C4-2B (cell line): ENCODE measurements around the gene SLIT3.

Source experiments
- H3K27ac ChIP-seq: fragments of 450-650 bp; 2 replicates; pipeline ENCODE4 v1.5.1; 2017
- CTCF ChIP-seq: fragments of 450-650 bp; conservative IDR thresholded peaks from 2 replicates; pipeline ENCODE4 v1.5.1; 2017; ENCODE audit warnings: mild to moderate bottlenecking
- ZFX ChIP-seq: fragments of 450-650 bp; IDR thresholded peaks from 2 replicates; pipeline ENCODE4 v1.6.1; 2017

Gene SLIT3

DNA sequence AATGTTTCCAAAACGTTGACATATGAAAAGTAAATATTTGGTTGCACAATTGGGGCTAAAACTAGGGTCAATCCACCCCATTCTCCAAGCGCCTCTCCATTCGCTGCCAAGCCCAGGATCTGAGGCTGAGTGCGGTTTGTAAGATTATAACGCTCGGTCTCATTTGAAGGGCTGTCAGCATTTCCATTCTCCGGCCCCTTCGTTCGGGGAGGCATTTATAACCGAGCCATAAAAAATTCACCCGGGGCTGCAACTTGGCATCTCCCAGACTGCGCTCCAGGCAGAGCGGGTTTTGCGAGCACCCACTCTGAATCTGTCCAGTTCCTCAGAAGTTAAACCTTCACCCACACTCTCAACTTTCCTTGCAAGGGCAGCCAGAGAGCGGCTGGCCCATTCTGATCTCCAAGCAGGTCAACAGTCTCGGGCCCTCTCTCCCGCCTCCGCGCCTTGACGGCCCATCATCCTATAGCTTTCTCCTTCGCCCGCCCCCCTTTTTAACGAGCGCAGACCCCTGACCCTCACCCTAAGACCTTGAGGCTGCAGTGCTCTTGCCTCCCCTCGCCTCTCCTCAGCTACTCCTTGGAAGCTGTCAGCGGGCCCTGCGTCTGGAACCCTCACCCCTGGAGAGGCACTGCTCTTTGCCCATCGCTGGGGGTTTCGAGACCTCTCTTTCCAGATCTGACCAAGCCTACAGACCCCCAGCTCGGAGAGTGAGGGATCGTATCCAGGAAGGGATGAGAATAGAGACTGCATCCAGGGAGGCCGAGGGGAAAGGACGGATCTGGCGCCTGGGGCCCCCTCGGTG is 1.1 kb downstream of the SLIT3 start:
- no peak overlapping the region for H3K27ac ChIP-seq
- TF ChIP-seq ZFX (no peak), CTCF (no peak)

- TF ChIP-seq ZFX, result no peak
- H3K27ac ChIP-seq, result no peak overlapping the region
Measured at GRCh38 chr5:169299191-169299662, 1.7 kb downstream of the SLIT3 start.

DNA sequence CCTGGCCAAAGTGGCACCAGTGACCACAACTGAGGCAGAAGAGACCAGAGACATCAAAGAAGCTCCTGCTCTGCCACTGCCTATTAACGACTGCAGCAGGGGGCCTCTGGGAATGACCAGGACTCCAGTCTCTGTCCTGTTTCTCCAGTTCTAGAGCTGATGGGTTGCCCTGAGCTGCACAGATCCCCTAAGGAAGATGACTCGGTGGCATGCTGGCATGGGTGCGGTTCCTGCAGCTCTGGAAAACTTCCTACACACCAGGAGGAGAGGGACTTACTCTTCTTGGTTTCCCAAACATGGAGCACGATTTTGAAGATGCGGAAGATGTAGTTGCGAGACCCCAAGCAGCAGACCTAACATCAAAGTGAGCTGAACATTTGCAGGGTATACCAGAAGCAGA is 2.7 kb downstream of the SLIT3 start:
- no peak overlapping the region for H3K27ac ChIP-seq
- no peak for TF ChIP-seq ZFX
- TF ChIP-seq CTCF, result no peak

DNA sequence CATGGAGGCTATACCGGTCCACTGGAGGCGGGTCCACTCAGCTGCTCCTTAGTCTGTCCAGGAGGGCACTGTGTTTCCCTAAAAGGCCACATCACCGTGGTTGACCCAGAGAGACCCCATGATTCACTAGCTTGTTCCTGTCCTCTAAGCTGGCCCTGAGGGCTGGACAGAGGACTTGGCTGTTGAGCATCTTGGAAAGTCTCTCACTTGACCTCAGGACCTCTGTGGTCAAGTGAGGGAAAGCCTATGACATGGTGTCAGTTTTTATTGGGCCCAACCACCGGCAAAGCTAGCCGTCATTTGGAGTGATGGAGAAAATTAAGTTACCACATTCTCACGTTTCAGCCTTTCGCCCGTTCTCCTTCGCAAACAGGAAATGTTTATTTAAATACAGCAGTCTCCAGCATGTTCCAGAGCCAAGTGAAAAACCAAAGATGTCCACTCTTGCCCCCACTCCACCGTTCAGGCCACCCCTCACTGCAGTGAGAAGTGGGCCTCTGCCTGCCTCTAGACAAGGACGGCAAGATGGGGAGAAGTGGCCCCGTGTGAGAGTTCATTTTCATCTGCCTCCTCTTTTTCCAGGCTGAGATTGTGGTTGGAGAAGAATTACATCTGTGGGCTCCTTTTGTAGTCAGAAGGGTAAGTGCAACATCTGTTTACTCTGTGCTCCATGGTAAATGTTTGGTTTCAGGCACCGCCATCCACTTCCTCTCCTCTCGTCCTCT is 4.4 kb downstream of the SLIT3 start:
- TF ChIP-seq CTCF (no peak), ZFX (no peak)
- no peak overlapping the region for H3K27ac ChIP-seq

GRCh38 chr5:169295306-169295705 is 5.6 kb downstream of the SLIT3 start:
- no peak for TF ChIP-seq ZFX
- no peak for TF ChIP-seq CTCF
- no peak overlapping the region for H3K27ac ChIP-seq

- no peak overlapping the region for H3K27ac ChIP-seq
- TF ChIP-seq ZFX, result no peak
- TF ChIP-seq CTCF, result no peak
Measured at GRCh38 chr5:169294621-169295020, 6.3 kb downstream of the SLIT3 start.

GRCh38 chr5:169291877-169292276 is 9.1 kb downstream of the SLIT3 start:
- TF ChIP-seq ZFX, result no peak
- no peak for TF ChIP-seq CTCF
- H3K27ac ChIP-seq, result no peak overlapping the region
